NCI-H748 (cell line): ENCODE measurements around the gene PIK3R2.

ENCODE experiments used
- DNase-seq: peaks from one replicate; lab custom pipeline; 2025; ENCODE audit not compliant: unreplicated experiment; lab: John Stamatoyannopoulos, UW

The PIK3R2 gene

DNA sequence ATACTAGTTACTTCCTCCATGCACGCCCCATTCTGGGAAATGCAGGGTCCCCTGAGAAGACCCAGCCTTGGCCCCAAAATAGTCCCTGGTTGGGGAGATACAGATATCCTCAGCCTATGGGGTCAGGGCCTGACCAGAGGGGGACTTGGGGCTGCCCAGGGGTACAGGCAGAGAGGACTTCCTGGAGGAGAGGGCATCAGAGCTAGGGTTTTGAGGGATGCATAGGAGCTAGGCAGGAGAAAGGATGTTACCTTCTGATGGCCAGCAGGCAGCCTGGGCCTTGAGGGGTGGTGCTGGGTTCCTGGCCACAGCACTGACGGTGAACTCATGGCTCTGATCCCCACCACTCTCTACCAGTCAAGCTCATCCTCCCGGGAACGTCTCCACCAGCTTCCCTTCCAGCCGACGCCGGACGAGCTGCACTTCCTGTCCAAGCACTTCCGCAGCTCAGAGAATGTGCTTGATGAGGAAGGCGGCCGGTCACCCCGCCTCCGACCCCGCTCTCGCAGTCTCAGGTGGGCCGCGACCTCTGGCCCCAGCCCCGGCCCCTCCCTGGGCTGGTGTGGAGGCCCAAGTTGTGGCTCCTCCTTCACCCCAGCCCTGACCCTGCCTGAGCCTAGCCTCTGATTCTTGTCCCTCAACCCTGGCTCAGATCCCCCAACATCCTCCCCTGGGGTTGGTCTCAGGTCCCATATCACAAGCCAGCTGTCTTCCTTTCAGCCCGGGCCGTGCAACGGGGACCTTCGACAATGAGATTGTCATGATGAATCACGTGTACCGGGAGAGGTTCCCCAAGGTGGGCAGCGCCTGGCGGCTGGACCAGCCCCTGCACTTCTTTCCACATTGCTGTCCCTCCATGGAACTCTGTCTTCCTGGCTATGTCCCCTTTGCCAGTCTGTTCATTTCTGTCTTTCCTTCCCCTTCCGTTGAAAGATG lies 29.8 kb upstream of the PIK3R2 start:
- DNase-seq = no peak

DNA sequence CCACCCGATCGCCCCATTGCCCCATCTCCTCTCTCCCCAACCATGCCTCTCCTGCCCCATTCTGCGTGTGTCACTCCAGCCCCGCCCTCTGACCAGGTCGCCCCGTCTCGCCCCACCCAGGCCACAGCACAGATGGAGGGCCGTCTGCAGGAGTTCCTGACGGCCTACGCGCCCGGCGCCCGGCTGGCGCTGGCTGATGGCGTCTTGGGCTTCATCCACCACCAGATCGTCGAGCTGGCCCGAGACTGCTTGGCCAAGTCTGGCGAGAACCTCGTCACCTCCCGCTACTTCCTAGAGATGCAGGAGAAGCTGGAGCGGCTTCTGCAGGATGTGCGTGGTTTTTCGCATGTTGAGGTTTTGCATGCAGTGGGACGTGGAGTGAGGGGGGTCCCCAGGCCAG lies 29.1 kb upstream of the PIK3R2 start:
- DNase-seq = no peak

DNA sequence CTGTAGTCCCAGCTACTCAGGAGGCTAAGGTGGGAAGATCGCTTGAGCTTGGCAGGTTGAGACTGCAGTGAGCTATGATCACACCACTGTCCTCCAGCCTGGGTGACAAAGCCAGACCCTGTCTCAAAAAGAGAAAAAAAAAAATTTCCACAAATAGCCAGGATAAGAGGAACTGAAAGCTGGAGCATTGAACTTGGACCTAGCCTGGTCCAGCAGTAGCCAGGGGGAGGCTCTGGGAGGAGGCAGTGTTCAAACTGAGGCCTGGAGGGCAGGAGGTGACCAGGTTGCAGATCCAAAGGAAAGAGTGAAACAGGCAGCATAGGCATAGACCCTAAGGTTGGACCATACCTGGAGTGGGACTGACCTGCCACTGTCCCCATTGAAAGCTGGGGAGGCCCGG lies 26.9 kb upstream of the PIK3R2 start:
- no peak for DNase-seq

DNA sequence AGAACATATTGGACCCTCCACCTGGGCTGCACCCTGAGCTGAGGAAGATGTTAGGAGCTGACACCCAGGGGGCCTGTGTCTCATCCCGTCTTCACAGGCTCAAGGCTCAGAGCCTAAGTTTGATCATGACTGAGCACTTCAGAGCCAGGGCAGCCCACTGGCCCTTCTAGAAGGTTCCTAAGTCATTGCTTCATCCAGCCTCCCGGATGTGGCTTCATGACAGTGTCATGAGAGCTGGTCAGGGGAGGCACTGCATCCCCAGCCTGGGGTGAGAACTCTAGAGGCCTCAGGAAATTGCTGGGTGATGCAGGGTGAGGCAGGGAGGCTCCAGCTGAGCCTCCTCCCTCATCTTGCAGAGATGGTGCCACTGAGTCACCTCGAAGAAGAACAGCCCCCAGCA lies 24.9 kb upstream of the PIK3R2 start:
- DNase-seq = no peak

DNA sequence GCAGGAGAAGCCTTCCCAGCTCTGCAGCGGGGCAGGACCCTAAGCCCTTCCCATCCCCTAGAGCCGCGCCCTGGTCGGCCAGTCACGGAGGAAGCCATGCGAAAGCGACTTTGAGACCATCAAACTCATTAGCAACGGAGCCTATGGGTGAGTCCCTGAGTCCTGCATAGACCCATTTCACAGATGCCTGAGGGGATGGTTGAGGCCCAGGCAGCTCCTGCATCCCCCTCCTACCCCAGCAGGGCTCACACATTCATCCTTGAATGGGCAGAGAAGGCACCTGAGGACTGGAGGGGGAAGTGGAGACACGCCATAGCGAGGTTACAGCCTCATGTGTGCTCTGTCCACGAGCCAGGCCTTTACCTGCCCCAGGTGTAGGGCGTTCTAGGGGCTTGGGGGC lies 24.2 kb upstream of the PIK3R2 start:
- no peak for DNase-seq

DNA sequence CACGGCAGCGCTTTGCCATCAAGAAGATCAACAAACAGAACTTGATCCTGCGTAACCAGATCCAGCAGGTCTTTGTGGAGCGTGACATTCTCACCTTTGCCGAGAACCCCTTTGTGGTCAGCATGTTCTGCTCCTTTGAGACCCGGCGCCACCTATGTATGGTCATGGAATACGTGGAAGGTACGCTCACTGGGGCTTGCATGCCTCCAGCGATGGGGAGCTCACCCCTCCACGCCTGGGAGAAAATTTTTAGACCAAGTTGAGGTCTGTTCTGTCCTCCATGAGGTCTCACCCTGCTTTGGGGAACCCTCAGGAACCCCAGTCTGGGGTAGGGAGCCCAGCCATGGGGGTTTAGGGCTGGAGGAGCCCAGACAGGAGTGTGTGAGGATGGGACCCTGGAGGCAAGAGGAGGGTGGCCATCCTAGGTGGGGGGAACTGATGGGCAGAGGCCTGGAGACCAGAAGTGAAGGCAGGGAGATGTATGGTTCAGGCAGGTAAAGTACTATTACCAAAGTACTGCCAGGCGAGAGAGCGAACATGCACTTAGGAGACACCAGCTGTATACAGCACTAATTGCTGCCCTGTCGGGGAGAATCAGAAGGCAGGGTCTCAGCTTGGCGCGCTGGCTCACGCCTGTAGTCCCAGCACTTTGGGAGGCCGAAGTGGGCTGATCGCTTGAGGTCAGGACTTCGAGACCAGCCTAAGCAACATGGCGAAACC lies 22.3 kb upstream of the PIK3R2 start:
- DNase-seq = no peak

DNA sequence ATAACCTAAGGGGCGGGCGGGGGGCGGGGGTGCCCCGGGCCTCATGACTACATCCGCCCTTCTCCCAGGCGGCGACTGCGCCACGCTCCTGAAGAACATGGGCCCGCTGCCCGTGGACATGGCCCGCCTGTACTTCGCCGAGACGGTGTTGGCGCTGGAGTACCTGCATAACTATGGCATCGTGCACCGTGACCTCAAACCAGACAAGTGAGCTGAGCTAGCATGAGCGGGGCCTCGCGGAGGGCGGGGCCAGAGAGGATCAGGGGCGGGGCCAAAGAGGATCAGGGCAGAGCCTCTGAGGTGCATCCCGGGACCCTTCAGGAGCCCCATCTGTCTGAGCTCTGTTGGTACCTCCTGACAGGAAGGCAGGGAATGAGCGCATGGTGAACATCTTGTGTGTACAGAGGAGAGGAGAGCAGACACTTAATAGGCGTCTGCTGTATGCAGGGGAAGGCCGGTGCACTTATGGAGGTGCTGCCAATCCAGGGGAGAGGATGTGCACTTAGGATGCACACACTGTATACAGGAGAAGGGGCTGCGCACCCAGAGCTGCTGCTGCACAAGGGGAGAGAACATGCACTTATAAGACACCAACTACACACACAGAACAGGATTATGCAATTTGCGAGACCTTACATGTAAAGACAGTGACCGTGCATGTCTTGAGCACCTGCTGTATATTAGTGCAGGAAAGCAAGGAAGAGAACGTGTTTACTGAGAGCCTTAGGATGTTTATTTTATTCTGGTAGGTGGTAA lies 20.9 kb upstream of the PIK3R2 start:
- DNase-seq = no peak

DNA sequence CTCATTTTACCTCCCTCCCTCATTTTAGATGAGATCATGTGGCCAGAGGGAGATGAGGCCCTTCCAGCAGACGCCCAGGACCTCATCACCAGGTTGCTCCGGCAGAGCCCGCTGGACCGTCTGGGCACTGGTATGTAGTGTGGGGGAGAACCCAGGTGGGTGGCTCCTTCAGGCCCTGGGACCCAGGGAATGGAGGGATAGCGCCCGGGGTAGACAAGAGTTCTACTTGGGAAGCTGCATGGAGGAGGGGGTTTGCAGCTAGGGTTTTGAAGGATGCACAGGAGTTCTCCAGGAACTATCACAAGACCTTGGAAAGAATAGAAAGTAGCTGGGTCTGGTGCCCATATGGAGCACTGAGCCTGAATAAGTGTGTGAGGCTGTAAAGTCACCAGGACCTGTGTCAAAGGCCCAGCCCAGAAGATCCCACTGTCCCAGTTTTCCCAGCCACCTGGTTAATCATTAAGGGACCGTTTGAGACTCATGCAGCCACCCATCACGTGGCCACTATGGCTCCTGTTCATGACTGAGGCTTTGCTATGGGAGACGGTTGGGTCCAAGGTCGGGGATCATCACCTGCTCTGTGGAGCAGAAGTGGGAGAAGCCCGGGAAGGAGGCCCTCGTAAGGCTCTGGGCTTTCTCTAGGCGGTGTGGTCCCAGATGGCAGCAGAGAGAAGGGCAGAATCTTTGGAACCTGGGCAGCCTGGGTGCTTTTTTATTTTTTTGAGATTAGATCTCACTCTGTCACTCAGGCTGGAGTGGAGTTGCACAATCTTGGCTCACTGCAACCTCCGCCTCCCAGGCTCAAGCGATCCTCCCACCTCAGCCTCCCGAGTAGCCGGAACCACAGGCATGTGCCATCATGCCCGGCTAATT lies 17.0 kb upstream of the PIK3R2 start:
- no peak for DNase-seq

DNA sequence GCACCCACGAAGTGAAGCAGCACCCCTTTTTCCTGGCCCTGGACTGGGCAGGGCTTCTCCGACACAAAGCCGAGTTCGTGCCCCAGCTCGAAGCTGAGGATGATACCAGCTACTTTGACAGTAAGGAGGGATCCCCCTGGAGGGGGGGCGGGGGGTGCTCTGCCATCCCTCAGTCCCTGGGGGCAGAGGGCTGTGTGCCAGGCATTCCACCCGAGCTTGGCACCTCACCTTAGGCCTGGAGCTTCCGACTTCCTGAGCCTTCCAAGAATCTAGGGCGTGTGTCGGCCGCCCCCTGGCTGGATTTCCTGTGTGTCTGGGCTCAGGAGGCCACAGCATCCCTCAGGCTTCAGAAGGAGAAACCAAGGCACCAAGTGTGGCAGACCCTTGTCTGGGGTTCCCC lies 15.7 kb upstream of the PIK3R2 start:
- no peak for DNase-seq

DNA sequence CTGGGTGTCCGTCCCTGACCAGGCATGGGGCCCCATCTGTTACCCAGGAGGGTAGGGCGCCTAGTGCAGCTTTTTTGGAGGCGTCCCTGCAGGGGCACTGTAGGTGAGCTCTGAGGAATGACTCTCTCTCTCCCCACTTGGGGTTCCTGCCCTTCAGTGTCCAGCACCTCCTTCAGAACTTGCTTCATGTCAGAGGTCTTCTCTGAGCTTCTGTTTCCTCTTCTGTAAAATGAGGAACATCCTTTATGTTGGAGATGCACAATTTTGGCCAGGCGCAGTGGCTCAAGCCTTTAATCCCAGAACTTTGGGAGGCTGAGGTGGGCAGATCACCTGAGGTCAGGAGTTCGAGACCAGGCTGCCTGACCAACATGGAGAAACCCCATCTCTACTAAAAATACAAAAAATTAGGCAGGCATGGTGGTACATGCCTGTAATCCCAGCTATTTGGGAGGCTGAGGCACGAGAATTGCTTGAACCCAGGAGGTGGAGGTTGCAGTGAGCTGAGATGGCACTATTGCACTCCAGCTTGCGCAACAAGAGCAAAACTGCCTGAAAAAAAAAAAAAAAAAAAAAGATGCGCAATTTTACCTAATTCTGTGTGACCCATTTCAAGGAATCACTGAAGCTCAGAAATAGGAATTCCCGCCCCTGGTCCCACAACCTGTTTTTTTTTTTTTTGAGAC lies 15.2 kb upstream of the PIK3R2 start:
- DNase-seq = no peak

DNA sequence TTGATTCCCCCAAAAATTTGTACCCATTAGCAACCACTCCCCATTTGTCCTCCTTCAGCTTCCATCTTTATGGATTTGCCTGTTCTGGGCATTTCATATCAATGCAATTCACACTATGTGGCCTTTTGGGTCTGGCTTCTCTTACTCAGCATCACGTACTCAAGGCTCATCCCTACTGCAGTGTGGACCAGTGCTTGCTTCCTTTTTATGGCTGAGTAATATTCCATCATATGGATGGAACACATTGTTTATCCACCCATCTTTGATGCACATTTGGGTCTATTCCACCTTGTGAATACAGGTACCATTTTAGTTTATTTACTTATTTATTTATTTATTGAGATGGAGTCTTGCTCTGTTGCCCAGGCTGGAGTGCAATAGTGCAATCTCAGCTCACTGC lies 12.5 kb upstream of the PIK3R2 start:
- DNase-seq = no peak

DNA sequence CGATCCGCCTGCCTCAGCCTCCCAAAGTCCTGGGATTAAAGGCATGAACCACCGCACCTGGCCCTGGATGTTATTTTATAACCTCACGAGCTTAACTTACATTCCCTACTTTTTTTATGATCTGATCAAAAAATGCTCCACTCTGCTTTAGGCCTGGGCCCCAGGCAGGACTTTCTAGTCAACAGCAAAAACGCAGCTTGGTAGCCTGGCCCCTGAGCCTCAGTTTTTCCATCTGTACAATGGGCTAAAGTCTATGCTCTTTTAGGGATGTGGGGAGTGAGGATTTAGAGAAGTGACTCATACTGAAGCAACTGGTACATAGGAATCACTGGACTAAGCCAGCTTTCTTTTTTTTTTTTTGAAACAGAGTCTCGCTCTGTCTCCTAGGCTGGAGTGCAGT lies 11.9 kb upstream of the PIK3R2 start:
- DNase-seq = no peak

DNA sequence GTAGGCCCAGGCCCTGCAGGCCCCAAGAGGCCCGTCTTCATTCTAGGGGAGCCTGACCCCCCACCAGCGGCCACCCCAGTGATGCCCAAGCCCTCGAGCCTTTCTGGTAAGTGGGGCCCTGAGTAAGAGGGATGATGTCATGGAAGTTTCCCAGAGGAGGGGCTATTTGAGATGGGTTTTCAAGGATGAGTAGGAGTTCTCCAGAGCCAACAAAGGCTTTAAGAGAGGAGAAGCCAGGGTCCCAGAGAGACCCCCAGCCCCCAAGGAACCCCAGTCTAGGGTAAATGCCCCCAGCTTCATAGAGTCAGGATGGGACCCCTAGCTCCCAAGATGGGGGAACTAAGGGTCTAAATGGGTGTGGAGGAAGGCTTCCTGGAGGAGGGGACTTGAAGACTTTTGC lies 9.1 kb upstream of the PIK3R2 start:
- DNase-seq = no peak

DNA sequence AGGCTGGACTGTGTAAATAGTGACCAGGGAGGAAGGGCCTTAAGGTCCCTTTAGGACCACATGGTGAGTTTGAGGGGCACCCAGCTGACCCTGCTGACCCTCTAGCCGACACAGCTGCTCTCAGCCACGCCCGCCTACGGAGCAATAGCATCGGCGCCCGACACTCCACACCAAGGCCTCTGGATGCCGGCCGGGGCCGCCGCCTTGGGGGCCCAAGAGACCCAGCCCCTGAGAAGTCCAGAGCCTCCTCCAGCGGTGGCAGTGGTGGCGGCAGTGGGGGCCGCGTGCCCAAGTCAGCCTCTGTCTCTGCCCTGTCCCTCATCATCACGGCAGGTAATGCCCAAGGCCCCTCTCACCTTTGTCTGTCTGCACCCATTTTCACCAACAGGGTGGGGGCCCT lies 8.6 kb upstream of the PIK3R2 start:
- DNase-seq = no peak

DNA sequence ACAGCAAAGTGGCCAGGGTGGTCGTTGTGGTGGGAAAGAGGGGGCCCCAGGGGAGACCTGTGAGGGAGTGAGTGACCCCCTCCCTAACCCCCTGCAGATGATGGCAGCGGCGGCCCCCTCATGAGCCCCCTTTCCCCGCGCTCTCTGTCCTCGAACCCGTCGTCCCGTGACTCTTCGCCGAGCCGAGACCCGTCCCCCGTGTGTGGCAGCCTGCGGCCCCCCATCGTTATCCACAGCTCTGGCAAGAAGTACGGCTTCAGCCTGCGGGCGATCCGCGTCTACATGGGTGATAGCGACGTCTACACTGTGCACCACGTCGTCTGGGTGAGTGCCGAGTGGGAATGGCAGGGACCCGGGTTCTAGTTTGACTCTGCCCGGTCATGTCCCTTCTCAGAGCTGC lies 8.1 kb upstream of the PIK3R2 start:
- no peak for DNase-seq

DNA sequence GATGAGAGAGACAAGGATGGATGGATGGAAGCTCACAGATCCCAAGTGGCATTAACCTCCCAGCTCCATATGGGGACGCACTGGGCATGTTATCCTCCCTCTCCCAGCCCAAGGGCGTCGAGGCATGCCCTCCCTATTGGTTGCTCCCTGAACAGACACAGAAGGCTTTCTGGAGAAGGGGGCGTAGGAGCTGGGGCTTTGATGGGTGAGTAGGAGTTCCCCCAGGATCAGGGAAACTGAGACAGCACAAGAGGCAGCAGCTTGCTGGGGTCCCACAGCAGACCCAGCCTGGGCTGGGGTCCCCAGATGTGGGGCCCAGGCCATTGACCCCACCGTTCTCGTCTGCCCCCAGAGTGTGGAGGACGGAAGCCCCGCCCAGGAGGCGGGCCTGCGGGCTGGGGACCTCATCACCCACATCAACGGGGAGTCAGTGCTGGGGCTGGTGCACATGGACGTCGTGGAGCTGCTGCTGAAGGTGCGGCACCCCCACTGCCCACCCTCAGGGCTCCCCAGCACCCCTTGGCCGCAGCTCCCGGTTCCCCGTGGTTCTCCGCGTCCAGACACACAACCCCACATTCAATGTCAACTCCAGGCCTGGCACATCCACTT lies 7.5 kb upstream of the PIK3R2 start:
- no peak for DNase-seq

DNA sequence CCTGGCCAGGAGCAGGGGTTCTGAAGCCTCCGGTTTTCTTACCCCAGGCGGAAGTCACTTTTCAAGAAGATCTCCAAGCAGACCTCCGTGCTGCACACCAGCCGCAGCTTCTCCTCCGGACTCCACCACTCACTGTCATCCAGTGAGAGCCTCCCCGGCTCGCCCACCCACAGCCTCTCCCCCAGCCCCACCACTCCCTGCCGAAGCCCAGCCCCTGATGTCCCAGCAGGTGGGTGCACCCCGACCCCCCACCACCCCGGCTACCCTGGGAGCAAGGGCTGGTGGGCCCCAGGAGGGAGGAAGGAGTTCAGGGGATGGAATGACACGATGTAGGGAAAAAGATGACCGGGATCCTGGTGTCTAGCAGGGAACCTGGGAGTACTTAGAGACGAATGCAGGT lies 5.6 kb upstream of the PIK3R2 start:
- no peak for DNase-seq

DNA sequence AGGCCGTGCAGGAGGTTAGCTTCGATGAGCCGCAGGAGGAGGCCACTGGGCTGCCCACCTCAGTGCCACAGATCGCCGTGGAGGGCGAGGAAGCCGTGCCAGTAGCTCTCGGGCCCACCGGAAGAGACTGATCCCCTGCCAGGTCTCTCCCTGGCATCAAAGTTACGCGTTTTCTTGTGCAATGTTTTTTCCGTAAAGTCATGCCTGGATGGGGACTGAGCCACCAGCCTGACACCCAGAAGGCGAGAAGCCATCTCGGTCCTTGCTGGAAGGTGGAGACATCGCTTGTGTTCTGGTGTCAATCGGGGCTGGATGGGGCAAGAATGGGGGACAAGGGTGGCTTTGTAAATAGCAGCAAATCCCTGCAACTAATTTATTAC lies 3.4 kb upstream of the PIK3R2 start:
- no peak for DNase-seq

DNA sequence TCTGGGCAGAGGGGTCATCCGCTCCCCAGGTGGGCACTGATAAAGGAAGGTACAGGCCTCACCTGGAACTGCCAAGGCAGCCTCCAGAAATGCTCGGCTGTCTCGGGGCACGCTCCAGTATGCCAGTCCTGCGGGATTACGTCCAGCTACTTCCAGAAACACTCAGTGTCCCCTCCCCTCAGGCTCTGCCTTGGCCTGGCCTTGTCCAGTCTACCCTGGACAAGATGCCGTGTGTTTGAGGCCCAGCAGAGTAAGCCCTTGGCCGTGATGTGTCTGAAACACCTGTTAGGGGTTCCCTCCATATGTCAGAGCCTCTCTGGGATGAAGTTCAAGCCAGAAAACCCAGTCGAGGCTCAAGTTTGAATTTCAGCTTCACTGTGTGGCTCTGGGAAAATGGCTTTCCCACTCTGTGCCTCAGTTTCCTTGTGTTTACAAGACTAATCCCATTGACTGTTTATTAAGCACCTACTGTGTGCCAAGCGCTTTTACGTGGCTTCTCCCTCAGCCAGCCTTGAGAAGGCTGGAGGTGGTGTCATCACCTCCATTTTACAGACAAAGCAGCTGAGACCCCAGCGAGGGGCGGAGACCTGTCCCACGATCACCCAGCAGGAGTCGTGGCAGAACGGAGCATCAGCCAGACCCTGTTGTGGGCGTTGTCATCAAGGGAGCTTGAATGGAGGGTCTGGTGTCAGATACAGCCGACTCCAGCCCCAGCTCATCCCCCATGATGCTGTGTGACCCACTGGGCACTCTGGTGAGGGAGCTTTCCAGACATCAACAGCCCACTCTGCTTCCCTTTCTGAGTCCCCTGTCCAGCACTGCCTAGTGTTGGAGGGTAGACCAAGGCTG lies 2.0 kb upstream of the PIK3R2 start:
- DNase-seq = no peak
